B cell (primary cell): ENCODE results near the gene CLCN1.

Experiments used
- EZH2 ChIP-seq: IDR thresholded peaks from 2 replicates; pipeline ENCODE4 v1.6.1; 2012; ENCODE audit warnings: borderline replicate concordance, low read depth, mild to moderate bottlenecking, moderate library complexity, low read length; ENCODE audit not compliant: insufficient read depth, poor library complexity, severe bottlenecking
- TF ChIP-seq, protein P1 (sequence below): fragments of 200-600 bp; IDR thresholded peaks from one replicate; pipeline ENCODE4 v1.8.0; 2022; ENCODE audit warnings: antibody characterized with exemption, mild to moderate bottlenecking

DNA sequence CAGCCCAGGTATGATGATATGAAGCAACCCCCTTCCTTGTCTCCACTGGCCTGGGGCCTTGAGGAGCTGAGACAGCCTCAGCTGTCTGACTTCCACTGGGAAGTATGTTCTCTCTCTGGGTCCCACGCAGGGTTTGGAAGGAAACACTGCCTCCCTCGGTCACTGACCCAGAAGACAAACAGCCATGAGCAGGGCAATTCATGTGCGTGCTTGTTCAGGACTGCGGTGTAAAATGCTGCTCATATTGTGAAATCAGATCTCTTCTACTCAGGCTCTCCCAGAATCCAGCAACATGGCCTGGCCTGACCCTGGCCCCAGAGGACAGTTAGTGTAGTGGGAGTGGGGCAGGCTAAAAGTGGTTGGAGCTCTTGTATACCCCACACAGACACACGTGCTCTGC is 2.8 kb downstream of the CLCN1 start:
- TF ChIP-seq, protein P1, sequence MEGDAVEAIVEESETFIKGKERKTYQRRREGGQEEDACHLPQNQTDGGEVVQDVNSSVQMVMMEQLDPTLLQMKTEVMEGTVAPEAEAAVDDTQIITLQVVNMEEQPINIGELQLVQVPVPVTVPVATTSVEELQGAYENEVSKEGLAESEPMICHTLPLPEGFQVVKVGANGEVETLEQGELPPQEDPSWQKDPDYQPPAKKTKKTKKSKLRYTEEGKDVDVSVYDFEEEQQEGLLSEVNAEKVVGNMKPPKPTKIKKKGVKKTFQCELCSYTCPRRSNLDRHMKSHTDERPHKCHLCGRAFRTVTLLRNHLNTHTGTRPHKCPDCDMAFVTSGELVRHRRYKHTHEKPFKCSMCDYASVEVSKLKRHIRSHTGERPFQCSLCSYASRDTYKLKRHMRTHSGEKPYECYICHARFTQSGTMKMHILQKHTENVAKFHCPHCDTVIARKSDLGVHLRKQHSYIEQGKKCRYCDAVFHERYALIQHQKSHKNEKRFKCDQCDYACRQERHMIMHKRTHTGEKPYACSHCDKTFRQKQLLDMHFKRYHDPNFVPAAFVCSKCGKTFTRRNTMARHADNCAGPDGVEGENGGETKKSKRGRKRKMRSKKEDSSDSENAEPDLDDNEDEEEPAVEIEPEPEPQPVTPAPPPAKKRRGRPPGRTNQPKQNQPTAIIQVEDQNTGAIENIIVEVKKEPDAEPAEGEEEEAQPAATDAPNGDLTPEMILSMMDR, result no peak
- TF ChIP-seq EZH2, result no peak
